Activated CD8-positive, alpha-beta memory T cell treated with anti-CD3 and anti-CD28 coated beads, Interleukin-2, amount 50 U/mL, for 4 hours (primary cell): ENCODE results near the gene IL4R.

Experiments used
- DNase-seq: peaks from one replicate; pipeline ENCODE4 v3.0.0-alpha.2; 2020

The IL4R gene

DNA sequence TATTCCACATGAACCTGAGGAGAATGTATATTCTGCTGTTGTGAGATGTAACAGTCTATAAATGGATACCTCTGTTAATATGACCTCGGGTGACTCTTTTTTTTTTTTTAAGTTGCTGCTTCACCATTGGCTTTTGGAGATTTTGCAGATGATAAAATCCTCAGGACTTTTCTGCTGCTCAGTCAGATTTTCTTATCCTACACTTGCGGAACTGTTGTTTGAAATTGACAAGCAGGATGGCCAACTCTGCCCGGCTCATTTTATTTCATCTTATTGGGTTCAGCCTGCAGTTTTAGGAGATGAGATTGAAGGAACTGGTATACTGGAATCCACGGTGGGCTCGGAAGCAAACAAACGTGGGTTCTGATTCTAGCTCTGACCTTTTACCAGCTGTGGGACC lies 19.3 kb downstream of the IL4R start:
- DNase-seq, result no peak

- no peak for DNase-seq
These were observed 19.8 kb downstream of the IL4R start for GRCh38 chr16:27333549-27333948.

- DNase-seq, result no peak
These were observed 20.5 kb downstream of the IL4R start for GRCh38 chr16:27334192-27334764.

- no peak for DNase-seq
These were observed 21.1 kb downstream of the IL4R start for GRCh38 chr16:27334838-27335237.

DNA sequence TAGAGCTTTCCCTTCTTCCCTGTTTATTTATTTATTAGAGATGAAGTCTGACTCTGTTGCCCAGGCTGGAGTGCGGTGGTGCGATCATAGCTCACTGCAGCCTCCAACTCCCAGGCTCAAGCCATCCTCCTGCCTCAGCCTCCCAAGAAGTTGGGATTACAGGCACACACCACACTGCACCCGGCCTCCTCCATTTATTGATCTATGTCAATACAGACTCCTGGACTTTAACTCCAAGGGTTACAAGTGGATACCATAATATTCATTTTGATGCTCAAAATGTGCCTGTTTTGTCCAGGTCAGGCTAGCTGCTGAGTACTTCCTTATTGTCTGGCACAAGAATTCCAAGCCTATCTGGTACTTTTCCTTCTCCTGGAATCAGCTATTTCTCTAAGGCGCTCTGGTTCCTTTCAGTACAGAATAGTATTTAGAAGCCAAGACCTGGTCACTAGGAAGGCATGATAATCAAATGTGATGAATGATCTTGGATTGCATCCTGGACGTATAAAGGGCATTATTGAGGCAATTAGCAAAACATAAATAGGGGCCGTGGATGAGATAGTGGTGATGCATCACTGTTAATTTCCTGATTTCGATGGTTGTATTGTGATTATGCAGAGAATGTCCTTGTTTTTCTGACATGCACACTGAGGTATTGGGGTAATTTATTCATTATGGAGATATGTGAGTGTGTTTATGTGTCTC lies 21.7 kb downstream of the IL4R start:
- no peak for DNase-seq

DNA sequence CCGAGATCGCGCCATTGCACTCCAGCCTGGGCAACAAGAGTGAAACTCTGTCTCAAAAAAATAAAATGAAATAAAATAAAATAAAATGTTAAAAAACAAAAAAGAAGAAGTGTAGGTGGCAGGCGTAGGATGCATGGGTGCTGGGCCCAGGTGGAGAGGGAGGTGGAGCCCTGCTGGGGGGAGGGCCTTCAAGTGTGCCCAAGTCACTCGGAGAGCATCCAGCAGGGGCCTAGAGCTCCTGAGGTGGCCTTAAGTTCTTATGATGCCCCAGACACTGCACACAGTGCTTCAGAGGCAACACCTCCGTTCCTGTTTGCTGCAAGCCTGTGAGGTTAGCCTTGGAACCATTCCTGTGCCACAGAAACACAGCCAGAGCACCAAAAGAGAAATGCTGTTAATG lies 23.2 kb downstream of the IL4R start:
- DNase-seq, result no peak

GRCh38 chr16:27339180-27339579 lies 25.4 kb downstream of the IL4R start:
- DNase-seq, result no peak

DNA sequence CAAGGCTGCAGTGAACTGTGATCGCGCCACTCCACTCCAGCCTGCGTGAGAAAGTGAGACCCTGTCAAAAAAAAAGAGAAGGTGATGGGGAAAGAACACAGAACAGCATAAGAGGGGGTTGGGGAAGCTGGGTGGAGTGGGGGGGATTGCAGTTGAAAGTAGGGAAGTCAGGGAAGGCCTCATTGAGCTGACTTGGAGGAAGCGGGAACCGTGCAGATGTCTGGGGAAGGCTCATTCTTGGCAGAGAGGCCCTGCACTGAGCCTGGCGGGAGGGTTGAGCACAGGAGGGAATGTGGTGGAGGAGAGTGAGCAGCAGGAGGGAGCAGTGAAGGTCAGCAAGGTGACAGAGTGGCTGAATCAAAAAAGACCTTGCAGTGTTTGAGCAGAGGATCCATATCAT lies 26.9 kb downstream of the IL4R start:
- no peak for DNase-seq

GRCh38 chr16:27341549-27341948 lies 27.8 kb downstream of the IL4R start:
- DNase-seq, result no peak

- DNase-seq, result no peak
These were observed 28.2 kb downstream of the IL4R start for GRCh38 chr16:27341971-27342370.

GRCh38 chr16:27344721-27345120 lies 30.9 kb downstream of the IL4R start:
- DNase-seq, result no peak

DNA sequence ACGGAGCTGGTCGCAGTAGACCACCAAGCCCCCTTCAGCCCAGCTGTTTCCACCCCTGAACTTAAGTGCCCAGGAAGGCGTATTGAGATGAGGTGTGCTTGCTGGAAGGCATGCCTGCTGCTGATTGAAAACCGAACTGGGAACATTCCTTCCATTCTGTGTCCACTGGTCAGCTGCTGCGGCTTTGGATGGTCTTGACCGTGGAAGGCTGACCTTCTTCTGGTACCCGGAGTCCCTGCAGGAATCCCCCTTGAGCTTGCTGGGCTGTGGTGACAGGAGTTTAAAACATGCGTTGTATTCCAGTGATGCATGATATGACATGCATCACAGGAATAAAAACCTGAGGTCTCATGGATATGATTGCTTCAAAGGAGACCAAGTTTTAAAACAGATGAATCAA lies 31.4 kb downstream of the IL4R start:
- DNase-seq, result no peak

GRCh38 chr16:27346819-27347218 lies 33.0 kb downstream of the IL4R start:
- DNase-seq, result no peak

DNA sequence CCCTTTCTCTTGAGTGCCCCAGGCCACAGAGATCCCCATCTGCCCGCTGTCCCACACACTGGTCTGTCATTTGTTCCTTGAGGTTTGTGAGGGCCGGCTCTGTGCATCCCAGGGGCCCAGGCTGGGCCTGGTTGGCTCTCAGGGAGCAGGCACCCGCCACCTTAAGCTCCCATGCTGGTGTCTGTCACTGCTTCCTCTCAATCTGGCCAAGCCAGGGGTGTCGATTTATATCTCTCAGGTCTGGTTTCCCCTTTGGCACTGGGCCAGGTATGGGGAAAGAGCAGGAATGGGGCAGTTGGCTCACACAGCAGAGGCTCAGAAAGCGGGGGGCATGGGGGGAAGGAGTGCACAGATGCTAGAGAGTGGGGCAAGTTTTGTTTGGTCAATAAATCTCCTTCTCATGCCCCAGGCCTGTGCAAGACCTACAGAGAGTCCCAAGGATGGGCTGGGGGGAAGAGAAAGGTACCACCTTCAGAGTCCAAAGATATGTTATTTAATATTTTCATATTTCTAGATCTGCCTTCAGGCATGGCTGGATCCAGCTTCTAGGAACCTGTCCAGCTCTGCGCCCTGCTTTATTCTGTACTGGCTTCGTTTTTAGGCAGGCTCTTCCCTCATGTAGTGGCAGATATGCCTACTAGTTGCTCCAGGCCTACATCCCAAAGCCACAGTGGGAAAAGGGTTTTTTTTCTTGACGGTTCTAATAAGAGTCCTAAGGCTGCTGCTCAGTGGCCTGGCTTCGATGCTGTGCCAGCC lies 34.3 kb downstream of the IL4R start:
- DNase-seq, result no peak

DNA sequence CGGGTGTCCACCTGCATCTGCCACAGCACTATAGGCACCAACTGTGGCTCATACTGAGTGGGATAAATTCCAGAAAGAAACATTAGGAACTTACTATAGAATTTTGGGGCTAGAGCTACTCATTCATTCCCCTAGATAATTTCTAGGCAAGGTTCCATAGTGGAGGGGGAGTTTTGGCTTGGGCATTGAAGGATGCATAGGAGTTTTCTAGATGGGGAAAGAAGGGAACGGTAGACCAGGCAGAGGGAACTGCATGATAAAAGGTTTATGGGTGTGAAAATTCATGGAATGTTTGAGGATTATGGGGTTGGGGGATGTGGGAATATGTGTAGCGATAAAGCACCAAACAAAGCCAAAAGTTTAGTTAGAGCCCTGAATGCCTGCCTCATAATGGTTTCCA lies 35.5 kb downstream of the IL4R start:
- no peak for DNase-seq

DNA sequence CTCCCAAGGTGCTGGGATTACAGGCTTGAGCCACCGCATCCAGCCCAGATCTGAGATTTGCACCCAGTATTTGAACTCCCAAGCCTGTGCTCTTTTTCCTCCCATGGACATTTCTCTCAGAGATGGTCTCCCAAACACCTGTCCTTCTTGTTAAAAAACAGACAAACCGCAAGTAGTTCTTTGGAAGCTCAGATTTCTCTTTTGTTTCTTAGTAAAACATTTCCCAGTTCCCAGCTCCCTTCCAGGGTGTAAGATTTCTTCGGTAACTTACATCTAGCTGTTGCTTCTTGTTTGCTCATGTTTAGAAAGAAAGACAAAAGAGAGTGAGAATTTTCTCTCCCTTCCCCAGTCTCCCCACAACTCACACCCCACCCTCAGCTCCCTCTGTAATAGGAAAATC lies 36.2 kb downstream of the IL4R start:
- no peak for DNase-seq

DNA sequence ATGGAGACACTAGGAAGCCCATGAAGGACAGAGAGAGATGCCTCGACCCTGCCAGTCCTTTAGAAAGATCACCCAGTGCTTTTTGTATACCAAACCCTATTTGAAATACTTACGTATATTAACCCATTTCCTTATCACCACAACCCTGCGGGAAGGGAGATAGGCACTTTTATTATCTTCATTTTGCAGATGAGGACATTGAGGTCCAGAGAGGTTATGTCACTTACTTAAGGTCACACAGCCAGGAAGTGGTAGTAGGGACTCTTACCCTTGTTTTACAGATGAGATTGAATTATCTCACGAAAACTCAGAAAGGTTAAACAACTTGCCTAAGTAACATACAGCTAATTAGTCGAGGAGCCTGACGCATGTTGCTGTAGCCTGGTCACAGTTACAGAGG lies 38.2 kb downstream of the IL4R start:
- DNase-seq, result no peak

- DNase-seq, result no peak
These were observed 40.1 kb downstream of the IL4R start for GRCh38 chr16:27353853-27354252.

DNA sequence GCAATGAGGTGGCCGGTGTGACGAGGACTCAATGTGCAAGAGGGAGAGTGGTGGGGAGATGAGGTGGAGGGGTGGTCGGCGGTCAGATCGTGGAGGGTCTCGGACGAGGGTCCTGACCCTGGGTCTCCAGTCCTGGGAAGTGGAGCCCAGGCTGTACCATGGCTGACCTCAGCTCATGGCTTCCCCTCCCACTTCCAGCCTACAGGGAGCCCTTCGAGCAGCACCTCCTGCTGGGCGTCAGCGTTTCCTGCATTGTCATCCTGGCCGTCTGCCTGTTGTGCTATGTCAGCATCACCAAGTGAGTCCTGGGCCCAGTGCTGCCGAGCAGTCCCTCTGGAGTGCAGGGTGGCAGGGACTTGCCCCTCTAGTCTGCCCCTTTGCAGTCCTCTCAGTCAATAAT lies 41.8 kb downstream of the IL4R start:
- peak; percentile 51 for DNase-seq

- no peak for DNase-seq
These were observed 43.0 kb downstream of the IL4R start for GRCh38 chr16:27356794-27357193.

DNA sequence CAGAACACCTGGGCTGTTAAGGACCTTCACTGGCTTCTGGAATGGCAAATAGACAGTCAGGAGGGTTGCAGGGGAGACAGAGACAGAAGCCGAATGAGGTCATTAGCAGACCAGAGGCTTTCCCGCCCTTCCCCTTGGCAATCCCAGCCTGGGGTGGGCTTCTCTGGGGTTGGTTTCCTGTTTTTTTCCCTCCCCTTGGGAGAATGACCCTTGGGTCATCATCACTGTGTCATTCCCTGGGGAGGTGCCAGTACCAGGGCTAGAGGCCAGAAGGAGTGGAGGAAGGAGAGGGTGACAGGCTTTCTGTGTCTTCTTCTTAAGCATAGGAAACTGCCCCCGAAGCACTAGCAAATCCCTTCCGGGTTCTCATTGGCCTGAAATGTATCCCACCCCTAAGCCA lies 45.3 kb downstream of the IL4R start:
- DNase-seq, result no peak

DNA sequence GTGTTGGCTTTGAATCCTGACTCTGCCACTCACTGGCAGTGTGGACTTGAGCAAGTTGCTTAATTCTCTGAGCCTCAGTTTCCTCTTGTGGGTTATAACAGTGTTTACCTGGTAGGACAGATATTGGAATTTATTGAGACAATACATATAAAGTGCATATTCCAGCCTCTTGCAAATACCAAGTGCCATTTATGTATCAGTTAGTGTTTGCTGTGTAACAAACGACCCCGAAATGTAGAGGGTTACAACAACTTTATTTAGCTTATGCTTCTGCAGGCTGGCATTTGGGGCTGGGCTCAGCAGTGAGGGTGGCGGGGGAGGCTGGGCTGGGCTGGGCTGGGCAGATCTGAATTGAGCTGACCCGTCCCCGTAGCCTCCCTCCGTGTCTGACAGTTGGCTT lies 45.8 kb downstream of the IL4R start:
- DNase-seq, result no peak

DNA sequence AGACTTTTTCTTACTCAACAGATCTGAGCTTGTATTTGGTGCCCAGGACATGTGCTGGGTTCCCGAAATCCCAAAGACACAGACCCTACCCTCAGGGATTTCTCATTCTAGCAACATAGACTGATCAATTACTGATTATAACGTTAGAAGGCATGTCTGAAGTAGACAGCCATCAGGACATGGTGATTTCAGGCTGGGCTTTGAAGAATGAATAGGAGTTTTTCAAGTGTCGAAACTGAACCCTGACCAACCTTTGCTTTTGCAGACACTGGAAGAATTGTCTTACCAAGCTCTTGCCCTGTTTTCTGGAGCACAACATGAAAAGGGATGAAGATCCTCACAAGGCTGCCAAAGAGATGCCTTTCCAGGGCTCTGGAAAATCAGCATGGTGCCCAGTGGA lies 48.2 kb downstream of the IL4R start:
- no peak for DNase-seq

DNA sequence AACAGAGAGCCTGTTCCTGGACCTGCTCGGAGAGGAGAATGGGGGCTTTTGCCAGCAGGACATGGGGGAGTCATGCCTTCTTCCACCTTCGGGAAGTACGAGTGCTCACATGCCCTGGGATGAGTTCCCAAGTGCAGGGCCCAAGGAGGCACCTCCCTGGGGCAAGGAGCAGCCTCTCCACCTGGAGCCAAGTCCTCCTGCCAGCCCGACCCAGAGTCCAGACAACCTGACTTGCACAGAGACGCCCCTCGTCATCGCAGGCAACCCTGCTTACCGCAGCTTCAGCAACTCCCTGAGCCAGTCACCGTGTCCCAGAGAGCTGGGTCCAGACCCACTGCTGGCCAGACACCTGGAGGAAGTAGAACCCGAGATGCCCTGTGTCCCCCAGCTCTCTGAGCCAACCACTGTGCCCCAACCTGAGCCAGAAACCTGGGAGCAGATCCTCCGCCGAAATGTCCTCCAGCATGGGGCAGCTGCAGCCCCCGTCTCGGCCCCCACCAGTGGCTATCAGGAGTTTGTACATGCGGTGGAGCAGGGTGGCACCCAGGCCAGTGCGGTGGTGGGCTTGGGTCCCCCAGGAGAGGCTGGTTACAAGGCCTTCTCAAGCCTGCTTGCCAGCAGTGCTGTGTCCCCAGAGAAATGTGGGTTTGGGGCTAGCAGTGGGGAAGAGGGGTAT lies 48.9 kb downstream of the IL4R start:
- DNase-seq, result no peak
